GM12891 (cell line): ENCODE measurements around the gene PIGU.

ENCODE experiments used
- POLR2A ChIP-seq: IDR thresholded peaks from 2 replicates; pipeline ENCODE4 v1.6.1; 2011; ENCODE audit warnings: low read depth, low read length, control low read depth
- POLR2AphosphoS5 ChIP-seq: IDR thresholded peaks from 2 replicates; pipeline ENCODE4 v1.6.1; 2011; ENCODE audit warnings: low read depth, low read length, control low read depth
- SPI1 ChIP-seq: IDR thresholded peaks from 2 replicates; pipeline ENCODE4 v1.6.1; 2011; ENCODE audit warnings: low read depth, low read length, control low read depth
- TAF1 ChIP-seq: IDR thresholded peaks from 2 replicates; pipeline ENCODE4 v1.6.1; 2011; ENCODE audit warnings: low read depth, low read length, control low read depth

DNA sequence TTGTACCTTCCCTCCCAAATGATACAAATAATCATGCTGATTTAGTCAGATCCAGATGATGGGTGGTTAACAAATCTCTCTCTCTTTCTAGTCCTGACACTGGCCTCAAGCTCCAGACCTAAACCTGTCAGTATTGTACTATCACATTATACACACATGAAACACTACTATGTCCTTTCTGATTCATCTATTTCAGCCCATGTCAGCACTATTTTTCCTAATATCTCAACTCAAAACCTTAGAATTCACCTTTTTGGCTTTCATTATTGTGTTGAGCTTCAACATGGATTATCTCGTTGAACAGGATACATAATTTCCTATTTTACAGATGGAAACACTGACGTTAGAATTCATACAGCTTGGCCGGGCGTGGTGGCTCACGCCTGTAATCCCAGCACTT, 3.5 kb downstream of the PIGU start:
- TF ChIP-seq TAF1, result no peak
- no peak for TF ChIP-seq POLR2AphosphoS5
- no peak for TF ChIP-seq SPI1
- TF ChIP-seq POLR2A, result no peak
